NCI-H1092 (cell line): Measurements from ENCODE around the gene ZFYVE16.
"Not testable (repeated sequence)": the region's sequence is repeated elsewhere in the genome, so short reads cannot be mapped to it uniquely, and the experiment has no call there.

Experiments used
- DNase-seq: peaks from one replicate; lab custom pipeline; 2025; lab: John Stamatoyannopoulos, UW

ZFYVE16 gene

GRCh38 chr5:80409367-80409966 lies 1.6 kb downstream of the ZFYVE16 start:
- no peak for DNase-seq

DNA sequence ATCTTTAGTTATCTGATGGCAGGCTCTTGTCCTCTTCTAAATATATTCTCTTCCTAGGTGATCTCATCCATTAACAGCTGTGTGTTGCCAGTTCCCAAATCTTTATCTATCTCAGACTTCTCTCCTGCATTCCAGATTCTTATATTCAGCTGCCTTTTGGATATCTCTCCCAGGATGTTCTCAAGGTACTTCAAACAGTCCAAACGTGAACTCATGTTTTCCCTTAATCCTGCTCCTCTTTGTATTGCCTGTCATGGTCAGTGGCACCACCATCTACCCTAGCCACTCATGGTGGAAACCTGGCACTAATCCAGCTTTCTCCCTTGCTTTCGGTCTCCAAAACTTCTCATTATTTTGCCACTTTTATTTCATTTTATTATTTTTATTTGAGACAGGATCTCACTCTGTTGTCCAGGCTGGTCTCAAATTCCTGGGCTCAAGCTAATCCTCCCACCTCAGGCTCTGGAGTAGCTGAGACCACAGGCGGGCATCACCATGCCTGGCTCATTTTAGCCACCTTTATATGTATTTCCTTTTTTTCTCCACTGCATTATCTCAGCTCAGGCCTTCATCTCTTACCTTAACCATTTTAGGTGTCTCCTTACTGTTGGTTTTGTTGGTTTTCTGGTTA lies 3.8 kb downstream of the ZFYVE16 start:
- no peak for DNase-seq

DNA sequence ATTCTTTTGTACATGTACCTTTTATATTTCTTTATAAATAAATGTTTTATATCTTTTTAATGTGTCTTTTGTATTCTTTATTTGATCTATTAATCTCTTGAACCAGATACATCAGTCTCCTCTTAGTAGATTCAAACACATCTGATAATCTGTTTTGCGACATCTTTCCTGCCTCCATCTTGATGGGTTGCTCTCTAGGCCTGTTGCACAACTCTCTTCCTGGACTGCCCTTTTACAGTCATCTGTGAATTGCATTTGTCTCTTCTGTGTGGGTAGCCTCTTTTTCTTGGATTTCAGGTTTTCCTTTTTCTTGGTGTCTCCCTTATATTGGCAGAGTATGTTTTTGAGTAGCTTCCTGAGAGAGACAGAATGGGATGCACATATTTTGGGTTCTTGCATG lies 6.2 kb downstream of the ZFYVE16 start:
- no peak for DNase-seq

DNA sequence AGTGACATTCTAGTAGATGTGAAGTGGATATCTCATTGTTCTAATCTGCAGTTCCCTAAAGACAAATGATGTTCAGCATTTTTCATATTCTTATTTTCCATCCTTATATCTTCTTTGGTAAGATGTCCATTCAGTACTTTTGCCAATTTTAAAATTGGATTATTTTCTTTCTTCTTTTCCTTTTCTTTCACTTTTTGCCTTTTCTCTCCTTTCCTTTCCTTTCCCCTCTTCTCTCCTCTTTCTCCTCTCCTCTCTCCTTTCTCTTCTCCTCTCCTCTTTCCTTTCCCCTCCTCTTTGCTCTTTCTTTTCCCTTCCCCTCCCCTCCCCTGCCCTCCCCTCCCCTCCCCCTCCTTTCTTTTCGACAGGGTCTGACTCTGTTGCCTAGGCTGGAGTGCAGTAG lies 10.1 kb downstream of the ZFYVE16 start:
- DNase-seq: no peak

- not testable (repeated sequence) for DNase-seq
These were observed 16.5 kb downstream of the ZFYVE16 start for GRCh38 chr5:80424365-80424764.

DNA sequence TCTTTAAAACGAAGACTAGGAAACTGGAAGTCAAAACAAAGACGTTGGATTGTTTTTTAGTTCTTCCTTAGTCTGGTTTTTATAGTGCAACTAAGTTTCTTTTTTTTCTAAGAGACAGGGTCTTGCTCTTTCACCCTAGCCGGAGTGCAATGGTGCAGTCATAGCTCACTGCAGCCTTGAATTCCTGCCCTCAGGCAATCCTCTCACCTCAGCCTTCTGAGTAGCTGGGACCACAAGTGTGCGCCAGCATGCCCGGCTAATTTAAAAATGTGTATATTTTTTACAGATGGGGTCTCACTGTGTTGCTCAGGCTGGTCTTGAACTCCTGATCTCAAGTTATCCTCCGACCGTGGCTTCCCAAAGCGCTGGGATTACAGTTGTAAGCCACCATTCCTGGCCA lies 27.6 kb downstream of the ZFYVE16 start:
- DNase-seq: no peak

- no peak for DNase-seq
These were observed 29.5 kb downstream of the ZFYVE16 start for GRCh38 chr5:80437326-80437725.

DNA sequence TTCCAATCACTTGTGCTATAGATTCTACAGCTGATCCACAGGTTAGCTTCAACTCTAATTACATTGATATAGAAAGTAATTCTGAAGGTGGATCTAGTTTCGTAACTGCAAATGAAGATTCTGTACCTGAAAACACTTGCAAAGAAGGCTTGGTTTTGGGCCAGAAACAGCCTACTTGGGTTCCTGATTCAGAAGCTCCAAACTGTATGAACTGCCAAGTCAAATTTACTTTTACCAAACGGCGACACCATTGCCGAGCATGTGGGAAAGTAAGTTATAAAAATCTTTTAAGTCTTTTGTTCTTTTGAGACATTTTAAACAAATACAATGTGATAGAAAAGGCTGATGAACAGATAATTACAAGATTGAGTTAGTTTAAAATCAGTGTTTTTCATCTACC lies 30.9 kb downstream of the ZFYVE16 start:
- no peak for DNase-seq

GRCh38 chr5:80439213-80439612 lies 31.3 kb downstream of the ZFYVE16 start:
- no peak for DNase-seq

DNA sequence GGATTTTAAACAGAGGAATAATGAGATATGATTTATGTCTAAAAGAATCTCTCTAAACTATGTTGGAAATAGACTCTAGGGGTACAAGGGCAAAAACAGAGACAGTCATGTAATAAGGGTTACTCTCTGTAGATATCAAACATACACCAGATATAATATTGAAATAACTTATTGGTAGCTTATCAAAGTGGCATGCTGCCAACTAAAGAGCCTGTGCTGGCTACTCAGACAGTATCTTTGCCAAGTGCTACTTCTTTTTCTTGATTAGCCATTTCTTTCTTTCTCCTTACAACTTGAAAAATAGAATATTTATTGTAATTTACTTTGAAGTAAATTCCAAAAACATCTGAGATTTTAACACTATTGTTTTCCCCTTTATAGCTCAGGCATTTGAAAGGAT lies 34.9 kb downstream of the ZFYVE16 start:
- no peak for DNase-seq

DNA sequence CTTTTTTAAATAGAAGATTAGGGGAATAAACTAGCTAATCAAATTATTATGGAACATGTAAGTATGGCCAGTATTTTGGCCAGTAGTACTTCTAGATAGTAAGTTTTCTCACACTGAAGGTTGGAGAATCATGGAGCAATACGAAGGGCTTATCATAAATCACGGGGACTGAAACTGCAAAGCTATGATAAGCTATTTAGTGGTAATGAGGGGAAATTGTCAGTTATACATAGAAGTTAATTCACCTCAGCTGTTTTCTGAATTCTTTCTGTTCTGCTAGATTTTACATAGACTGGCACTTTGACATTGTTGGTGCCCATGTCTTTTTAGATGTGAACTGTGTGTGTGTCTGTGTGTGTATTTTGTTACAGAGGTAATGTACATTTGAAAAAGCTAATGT lies 45.5 kb downstream of the ZFYVE16 start:
- no peak for DNase-seq

DNA sequence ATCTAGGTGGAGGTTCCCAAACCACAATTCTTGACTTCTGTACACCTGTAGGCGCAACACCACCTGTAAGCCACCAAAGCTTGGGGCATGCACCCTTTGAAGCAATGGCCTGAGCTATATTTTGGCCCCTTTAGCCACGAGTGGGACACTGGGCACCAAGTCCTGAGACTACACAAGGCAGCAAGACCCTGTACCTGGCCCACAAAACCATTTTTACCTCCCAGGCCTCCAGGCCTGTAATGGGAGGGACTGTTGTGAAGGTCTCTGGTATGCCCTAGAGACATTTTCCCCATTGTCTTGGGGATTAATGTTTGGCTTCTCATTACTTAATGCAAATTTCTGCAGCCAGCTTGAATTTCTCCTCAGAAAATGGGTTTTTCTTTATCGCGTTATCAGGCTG lies 55.4 kb downstream of the ZFYVE16 start:
- DNase-seq: no peak

GRCh38 chr5:80466669-80467485 lies 59.0 kb downstream of the ZFYVE16 start:
- no peak for DNase-seq

- DNase-seq: no peak
These were observed 60.3 kb downstream of the ZFYVE16 start for GRCh38 chr5:80468131-80468530.

DNA sequence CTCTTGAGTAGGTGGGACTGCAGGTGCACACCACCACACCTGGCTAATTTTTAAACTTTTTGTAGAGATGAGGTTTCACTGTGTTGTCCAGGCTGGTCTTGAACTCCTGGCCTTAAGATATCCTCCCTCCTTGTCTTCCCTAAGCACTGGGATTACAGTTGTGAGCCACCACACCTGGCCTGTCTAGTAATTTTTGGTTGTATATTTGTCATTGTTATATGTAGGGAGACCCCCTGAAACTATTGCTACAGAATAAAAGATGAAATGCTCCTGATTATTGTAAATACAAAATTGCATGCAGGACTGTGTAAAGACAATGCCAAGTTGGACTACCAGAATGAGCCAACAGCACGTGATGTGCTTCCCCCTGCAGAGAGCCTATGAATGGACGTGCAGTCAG lies 62.8 kb downstream of the ZFYVE16 start:
- not testable (repeated sequence) for DNase-seq

DNA sequence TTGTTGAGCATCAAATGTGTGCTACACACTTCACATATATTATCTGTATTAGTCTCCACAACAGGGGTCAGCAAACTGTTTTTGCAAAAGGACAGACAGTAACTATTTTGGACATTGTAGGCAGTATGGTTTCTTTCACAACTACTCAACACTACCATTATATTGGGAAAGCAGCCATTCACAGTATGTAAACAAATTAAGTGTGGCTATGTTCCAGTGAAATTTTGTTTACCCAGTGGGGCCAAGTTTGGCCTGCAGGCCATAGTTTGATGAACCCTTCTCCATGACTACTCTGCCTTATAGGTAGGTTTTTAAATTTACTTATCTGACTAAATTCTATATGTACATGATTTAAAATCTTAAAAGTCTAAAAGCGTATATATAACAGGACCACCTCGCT lies 67.1 kb downstream of the ZFYVE16 start:
- no peak for DNase-seq

- DNase-seq: no peak
These were observed 71.8 kb downstream of the ZFYVE16 start for GRCh38 chr5:80479713-80480112.

DNA sequence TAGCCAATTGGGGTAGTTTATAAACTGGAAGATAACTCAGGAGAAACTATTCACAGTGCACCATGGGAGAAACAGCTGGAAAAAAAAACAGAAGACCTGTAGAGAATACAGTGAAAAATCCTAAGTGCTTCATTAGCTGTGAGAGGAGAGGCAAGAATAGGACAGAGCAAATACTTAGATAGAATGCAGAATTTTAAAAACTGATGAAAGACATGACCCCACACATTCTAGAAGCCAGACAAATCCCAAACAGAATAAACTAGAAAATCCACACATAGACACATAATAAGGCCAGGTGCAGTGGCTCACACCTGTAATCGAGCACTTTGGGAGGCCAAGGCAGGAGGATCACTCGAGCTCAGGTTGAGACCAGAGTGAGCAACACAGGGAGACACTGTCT lies 72.5 kb downstream of the ZFYVE16 start:
- DNase-seq: no peak

DNA sequence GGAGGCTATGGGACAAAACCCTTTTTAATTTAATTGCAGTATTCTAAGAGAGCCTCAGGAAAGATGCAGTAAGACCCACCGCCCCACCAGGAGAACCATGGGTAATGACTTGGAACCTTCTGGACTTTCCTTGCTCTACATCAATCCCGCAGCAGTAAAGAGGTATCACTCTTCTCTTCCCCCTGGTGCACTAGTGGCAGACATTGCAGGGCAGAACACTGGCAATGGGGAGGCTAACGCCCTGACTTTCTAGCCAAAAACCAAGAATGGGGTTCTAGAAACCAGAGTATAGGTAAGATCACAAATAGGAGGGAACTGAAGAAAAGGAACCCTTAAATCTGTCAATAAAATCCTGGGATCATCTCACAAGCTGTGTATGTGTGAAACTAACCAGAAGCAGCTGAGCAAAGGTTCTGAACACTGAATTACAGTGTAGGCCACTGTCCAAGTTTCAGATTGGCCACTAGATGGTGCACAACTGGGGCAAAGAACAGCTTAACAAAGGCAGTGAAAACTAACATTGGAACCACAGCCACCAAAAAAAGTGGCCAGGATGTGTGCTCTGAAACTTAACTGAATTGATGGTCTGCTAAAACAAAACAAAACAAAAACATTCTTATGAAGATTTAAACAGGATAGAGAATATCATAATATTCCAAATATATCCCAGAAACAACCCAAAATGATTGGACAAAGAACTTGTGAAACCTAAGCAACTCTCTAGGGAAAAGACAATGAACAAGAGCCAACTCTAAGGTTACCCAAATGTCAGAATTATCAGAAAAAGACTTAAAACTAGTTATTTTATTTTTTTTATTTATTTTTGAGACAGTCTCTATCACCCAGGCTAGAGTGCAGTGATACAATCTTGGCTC lies 73.4 kb downstream of the ZFYVE16 start:
- no peak for DNase-seq

DNA sequence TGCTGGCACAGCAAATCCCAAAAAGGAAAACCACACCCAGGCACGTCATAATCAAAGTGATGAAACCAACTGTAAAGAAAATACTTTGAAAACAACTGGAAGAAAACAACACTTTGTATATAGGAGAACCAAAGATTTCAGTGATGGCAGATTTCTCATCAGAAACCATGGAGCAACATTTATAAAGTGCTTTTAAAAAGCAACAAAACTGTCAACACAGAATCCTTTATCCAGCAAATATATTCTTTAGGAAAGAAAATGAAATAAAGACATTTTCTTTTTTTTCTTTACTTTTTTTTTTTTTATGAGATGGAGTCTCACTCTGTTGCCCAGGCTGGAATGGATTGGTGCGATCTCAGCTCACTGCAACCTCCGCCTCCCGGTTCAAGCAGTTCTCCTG lies 74.7 kb downstream of the ZFYVE16 start:
- DNase-seq: no peak

- DNase-seq: no peak
These were observed 75.9 kb downstream of the ZFYVE16 start for GRCh38 chr5:80483636-80484232.

- DNase-seq: no peak
These were observed 79.6 kb downstream of the ZFYVE16 start for GRCh38 chr5:80487444-80487828.
